Measurements from ENCODE around the gene MIEN1.
"Not testable (repeated sequence)": the region's sequence is repeated elsewhere in the genome, so short reads cannot be mapped to it uniquely, and the experiment has no call there.

Gene MIEN1

GRCh38 chr17:39740357-39741111 lies 10.2 kb upstream of the MIEN1 start:
- DNase-seq (ENCODE audit: low spot score) = no peak

GRCh38 chr17:39739885-39740356 lies 9.6 kb upstream of the MIEN1 start:
- no peak for DNase-seq (ENCODE audit: low spot score)

GRCh38 chr17:39738983-39739884 lies 8.9 kb upstream of the MIEN1 start:
- no peak for DNase-seq (ENCODE audit: low spot score)

GRCh38 chr17:39738568-39738901 lies 8.2 kb upstream of the MIEN1 start:
- DNase-seq (ENCODE audit: low spot score) = no peak

GRCh38 chr17:39737760-39738567 lies 7.6 kb upstream of the MIEN1 start, which contains the start of gene GRB7:
Gene GRB7 (plus strand): TSS chr17:39737938. CDS start chr17:39742302, 4,364 bp downstream.
- DNase-seq (ENCODE audit: low spot score) = no peak

- no peak for DNase-seq (ENCODE audit: low spot score)
These were observed 7.0 kb upstream of the MIEN1 start for GRCh38 chr17:39737206-39737759.

GRCh38 chr17:39736319-39737165 lies 6.2 kb upstream of the MIEN1 start:
- DNase-seq (ENCODE audit: low spot score) = no peak

GRCh38 chr17:39735882-39736281 lies 5.5 kb upstream of the MIEN1 start:
- DNase-seq (ENCODE audit: low spot score) = no peak

GRCh38 chr17:39732586-39732985 lies 2.3 kb upstream of the MIEN1 start:
- no peak for DNase-seq (ENCODE audit: low spot score)

GRCh38 chr17:39729280-39729851 lies 966 bp downstream of the MIEN1 start:
- no peak for DNase-seq (ENCODE audit: low spot score)

- DNase-seq (ENCODE audit: low spot score) = no peak
These were observed 2.8 kb downstream of the MIEN1 start for GRCh38 chr17:39727556-39727955.

GRCh38 chr17:39726617-39727016 lies 3.7 kb downstream of the MIEN1 start:
- DNase-seq (ENCODE audit: low spot score) = no peak

- DNase-seq (ENCODE audit: low spot score) = not testable (repeated sequence)
These were observed 4.4 kb downstream of the MIEN1 start for GRCh38 chr17:39725923-39726322.

- no peak for DNase-seq (ENCODE audit: low spot score)
These were observed 5.6 kb downstream of the MIEN1 start for GRCh38 chr17:39724731-39725130.

- no peak for DNase-seq (ENCODE audit: low spot score)
These were observed 7.1 kb downstream of the MIEN1 start for GRCh38 chr17:39722965-39723848.

- no peak for DNase-seq (ENCODE audit: low spot score)
These were observed 8.2 kb downstream of the MIEN1 start for GRCh38 chr17:39722104-39722503.

GRCh38 chr17:39719563-39720355 lies 10.6 kb downstream of the MIEN1 start:
- DNase-seq (ENCODE audit: low spot score) = no peak

- DNase-seq (ENCODE audit: low spot score) = no peak
These were observed 12.7 kb downstream of the MIEN1 start for GRCh38 chr17:39717660-39718059.

Measured in SK-N-DZ (cell line).